ENCODE measurements around the gene NET1. TPM values are rescaled to one million over a fixed set of nuclear protein-coding genes. Genes with fewer than 3 reads are reported as not detected.

The NET1 gene
- total and polyA plus RNA-seq, 12 donors, result 6.0 to 22.6 (median 16.7) TPM

- peak in 1 of 8 donors; percentile 23 for ATAC-seq
- no peak for TF ChIP-seq CTCF (IDR thresholded peaks at IDR 0.05)
- no peak overlapping the region for H3K4me3 ChIP-seq
- no peaks in the 10 kb centered on the region for H3K36me3 ChIP-seq
- DNase-seq, result no peak
- no peaks in the 10 kb centered on the region for H3K4me1 ChIP-seq
- H3K9me3 ChIP-seq, result peaks cover 0 to 3% (median 0%) of the 10 kb centered on the region in 11 donors
- intact Hi-C loops (cut with DNase I), result no loop called here
- H3K27me3 ChIP-seq, result no peaks in the 10 kb centered on the region
- 87 to 89% methylated on average over 21 of the region's 21 CpGs for WGBS, 2 donors
- H3K27ac ChIP-seq, result no peak overlapping the region
Measured at GRCh38 chr10:5480162-5480941, 68.0 kb downstream of the NET1 start.

GRCh38 chr10:5481121-5481520 lies 68.8 kb downstream of the NET1 start:
- Histone ChIP-seq H3K27ac (no peak overlapping the region), H3K36me3 (no peaks in the 10 kb centered on the region), H3K4me1 (no peaks in the 10 kb centered on the region), H3K4me3 (no peak overlapping the region), H3K27me3 (peaks cover 0 to 7% (median 0%) of the 10 kb centered on the region in 7 donors), H3K9me3 (peaks cover 0 to 3% (median 0%) of the 10 kb centered on the region in 11 donors)
- intact Hi-C loops (cut with DNase I), result no loop called here
- WGBS, 2 donors, result 93 to 95% methylated on average over 12 of the region's 12 CpGs
- no peak for TF ChIP-seq CTCF (IDR thresholded peaks at IDR 0.05)
- DNase-seq (no peak), ATAC-seq (no peak)

- H3K4me3 ChIP-seq, result no peak overlapping the region
- no peak for ATAC-seq
- no peak for DNase-seq
- no peak for TF ChIP-seq CTCF (IDR thresholded peaks at IDR 0.05)
- intact Hi-C loops (cut with DNase I), result no loop called here
- no peaks in the 10 kb centered on the region for H3K4me1 ChIP-seq
- no peak overlapping the region for H3K27ac ChIP-seq
- H3K36me3 ChIP-seq, result no peaks in the 10 kb centered on the region
- WGBS, 2 donors, result 93 to 94% methylated on average over 9 of the region's 9 CpGs
- H3K27me3 ChIP-seq, result peaks cover 0 to 13% (median 0%) of the 10 kb centered on the region in 7 donors
- H3K9me3 ChIP-seq, result peaks cover 0 to 3% (median 0%) of the 10 kb centered on the region in 11 donors
Measured at GRCh38 chr10:5482016-5482415, 69.7 kb downstream of the NET1 start.

GRCh38 chr10:5484205-5484604 lies 71.8 kb downstream of the NET1 start:
- Histone ChIP-seq H3K36me3 (no peaks in the 10 kb centered on the region), H3K9me3 (peaks cover 0 to 3% (median 0%) of the 10 kb centered on the region in 11 donors), H3K4me3 (no peak overlapping the region), H3K27me3 (peaks cover 0 to 16% (median 0%) of the 10 kb centered on the region in 7 donors), H3K27ac (no peak overlapping the region), H3K4me1 (no peaks in the 10 kb centered on the region)
- ATAC-seq, result no peak
- no peak for TF ChIP-seq CTCF (IDR thresholded peaks at IDR 0.05)
- 84 to 85% methylated on average over 3 of the region's 3 CpGs for WGBS, 2 donors
- intact Hi-C loops (cut with DNase I), result no loop called here
- no peak for DNase-seq

Measured in heart right ventricle (tissue), 16 donors.